Adipocyte (in vitro differentiated cells): ENCODE results near the gene MMP14.
A peak's percentile ranks its signal among the peaks of the same experiment; 100 is the strongest.

Experiments
- DNase-seq: peaks from one replicate; pipeline ENCODE4 v3.0.0-alpha.2; 2015; ENCODE audit warnings: low read depth
- H3K27me3 ChIP-seq: replicated peaks from 2 replicates; pipeline ENCODE4 v1.7.0; 2013; ENCODE audit warnings: mild to moderate bottlenecking, low read length, moderate library complexity; ENCODE audit not compliant: control insufficient read depth, insufficient read depth
- H3K36me3 ChIP-seq: 2 replicates; pipeline ENCODE4 v1.7.0; 2013; ENCODE audit warnings: low read length, mild to moderate bottlenecking, moderate library complexity; ENCODE audit not compliant: control insufficient read depth, insufficient read depth, severe bottlenecking
- H3K4me1 ChIP-seq: 2 replicates; pipeline ENCODE4 v1.7.0; 2013; ENCODE audit warnings: mild to moderate bottlenecking, low read length, moderate library complexity; ENCODE audit not compliant: control insufficient read depth, insufficient read depth
- H3K4me3 ChIP-seq: 2 replicates; pipeline ENCODE4 v1.7.0; 2013; ENCODE audit warnings: mild to moderate bottlenecking, low read length, moderate library complexity
- H3K9ac ChIP-seq: 2 replicates; pipeline ENCODE4 v1.7.0; 2013; ENCODE audit warnings: mild to moderate bottlenecking, low read length, moderate library complexity
- H3K9me3 ChIP-seq: 2 replicates; pipeline ENCODE4 v1.7.0; 2013; ENCODE audit warnings: mild to moderate bottlenecking, low read length, moderate library complexity; ENCODE audit not compliant: control insufficient read depth

Gene MMP14

DNA sequence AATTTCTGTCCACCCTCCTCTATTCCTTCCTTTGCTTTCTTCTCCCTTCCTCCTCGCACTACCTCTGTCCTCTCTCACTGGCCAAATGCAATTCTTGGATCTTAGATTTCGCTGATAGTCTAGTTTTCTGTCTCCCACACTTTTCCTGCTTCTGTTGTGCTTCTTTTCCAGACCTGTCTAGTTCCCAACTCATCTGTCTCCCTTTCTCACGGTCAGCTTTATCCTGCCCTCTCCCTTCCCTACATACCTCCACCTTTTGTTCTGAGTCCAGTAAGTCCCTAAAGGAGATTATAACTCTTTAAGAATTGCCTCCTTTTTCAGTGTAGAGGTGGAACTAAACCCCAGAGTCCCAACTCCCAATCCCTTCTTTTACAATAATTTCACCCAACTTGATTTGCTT is 880 bp upstream of the MMP14 start:
- no peak for DNase-seq
- Histone ChIP-seq H3K9me3 (no peaks in the 10 kb centered on the region), H3K36me3 (peaks cover 11% of the 10 kb centered on the region), H3K4me3 (no peak overlapping the region), H3K9ac (peak overlapping the region; percentile 100), H3K4me1 (peaks cover 23% of the 10 kb centered on the region), H3K27me3 (no peaks in the 10 kb centered on the region)

DNA sequence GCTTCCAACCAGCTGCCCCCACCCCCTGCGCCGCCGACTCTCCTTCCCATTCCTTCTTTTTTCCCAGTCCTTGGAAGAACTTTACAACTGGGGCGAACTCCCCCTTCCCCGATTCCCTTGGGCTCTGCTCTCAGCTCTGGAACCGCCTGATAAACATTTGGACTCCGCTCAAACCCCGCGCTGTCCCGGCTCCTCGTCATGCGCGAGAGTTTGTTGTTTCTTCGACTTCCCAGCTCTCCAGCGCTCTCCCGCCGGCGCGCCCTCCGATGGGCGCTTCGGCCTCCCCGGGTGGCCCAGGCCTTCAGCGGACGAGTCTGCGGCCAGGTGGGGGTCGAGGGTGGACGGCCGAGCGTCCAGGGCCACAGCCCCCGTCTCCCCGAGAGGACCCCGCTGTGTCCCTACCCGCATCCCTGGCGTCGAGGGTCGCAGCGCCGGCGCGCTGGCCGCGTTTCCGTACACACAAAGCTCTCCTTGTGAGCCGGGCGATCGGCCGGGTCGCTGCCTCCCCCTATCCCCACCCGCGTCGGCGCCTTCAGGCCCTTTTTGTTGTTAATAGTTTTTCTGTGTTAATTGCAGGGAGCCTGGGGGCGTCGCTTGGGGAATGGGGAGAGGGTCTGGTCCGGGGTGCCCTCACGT is 847 bp downstream of the MMP14 start:
- peaks cover 37% of the 10 kb centered on the region for H3K4me1 ChIP-seq
- no peaks in the 10 kb centered on the region for H3K9me3 ChIP-seq
- H3K27me3 ChIP-seq, result no peaks in the 10 kb centered on the region
- peak; percentile 77 for DNase-seq
- H3K4me3 ChIP-seq, result peak overlapping the region; percentile 97
- peak overlapping the region; percentile 100 for H3K9ac ChIP-seq
- H3K36me3 ChIP-seq, result peaks cover 28% of the 10 kb centered on the region

DNA sequence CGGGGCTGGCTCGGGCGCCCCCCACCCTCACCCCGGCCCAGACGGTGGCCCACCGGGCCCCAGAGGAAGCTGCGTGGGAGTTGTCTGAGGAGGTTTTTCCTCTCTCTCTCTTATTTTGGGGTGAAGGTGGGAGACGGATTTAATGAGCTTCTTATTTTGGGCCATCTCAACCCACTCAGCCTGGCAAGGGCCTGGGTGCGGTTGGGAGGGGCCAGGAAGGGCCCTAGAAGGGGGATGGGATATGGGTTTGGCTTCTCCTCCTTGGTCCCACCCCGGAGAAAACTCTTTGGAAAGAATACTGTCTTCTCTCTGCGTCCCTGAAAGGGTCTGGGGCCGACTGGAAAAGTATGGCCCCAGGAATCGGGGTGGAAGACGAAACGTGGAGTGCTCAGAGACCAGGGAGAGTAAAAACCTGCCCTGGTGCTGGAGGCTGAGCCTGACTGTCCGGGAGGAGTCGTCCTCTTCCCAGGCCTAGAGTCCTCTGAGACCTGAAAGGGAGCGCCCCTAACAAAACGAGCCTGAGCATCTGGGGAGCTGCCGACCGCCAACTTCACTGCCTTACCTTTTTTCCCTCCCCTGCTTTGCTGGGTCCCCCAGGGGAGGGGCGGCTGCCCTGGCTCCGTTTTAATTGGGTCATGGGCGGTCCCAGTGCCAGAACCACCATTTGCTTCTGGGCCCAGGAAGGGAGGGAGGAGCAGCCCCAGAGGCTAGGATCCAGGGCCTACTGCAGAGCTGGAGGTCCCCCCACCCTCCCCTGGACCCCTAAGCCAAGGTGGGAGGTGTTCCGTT is 1.6 kb downstream of the MMP14 start:
- Histone ChIP-seq H3K36me3 (peaks cover 35% of the 10 kb centered on the region), H3K9me3 (no peaks in the 10 kb centered on the region), H3K4me3 (peak overlapping the region; percentile 97), H3K9ac (peak overlapping the region; percentile 100), H3K4me1 (peaks cover 44% of the 10 kb centered on the region), H3K27me3 (no peaks in the 10 kb centered on the region)
- DNase-seq, result peak; percentile 69

DNA sequence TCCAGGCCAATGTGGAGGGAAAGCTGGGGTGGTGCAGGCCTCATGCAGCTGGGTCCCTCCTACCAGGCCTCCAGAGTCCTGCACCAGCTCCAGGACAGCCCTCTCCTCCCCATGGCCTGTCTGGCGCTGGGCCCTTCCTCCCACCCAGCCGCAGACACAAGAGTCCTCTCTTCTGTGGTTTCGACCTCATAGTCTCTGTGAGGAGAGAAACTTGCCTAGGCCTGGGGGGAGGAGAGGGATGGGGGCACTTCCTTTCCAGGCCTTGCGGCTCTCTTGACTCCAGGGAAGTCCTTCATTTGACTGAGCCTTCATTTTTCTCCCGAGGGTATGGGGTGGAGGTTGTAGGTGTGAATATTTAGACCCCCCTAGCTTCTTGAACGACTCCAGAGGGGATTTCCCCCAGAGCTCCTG is 2.3 kb downstream of the MMP14 start:
- Histone ChIP-seq H3K9me3 (no peaks in the 10 kb centered on the region), H3K36me3 (peaks cover 38% of the 10 kb centered on the region), H3K27me3 (no peaks in the 10 kb centered on the region), H3K4me3 (peak overlapping the region; percentile 97), H3K4me1 (peaks cover 44% of the 10 kb centered on the region), H3K9ac (peak overlapping the region; percentile 100)
- DNase-seq, result peak; percentile 66

DNA sequence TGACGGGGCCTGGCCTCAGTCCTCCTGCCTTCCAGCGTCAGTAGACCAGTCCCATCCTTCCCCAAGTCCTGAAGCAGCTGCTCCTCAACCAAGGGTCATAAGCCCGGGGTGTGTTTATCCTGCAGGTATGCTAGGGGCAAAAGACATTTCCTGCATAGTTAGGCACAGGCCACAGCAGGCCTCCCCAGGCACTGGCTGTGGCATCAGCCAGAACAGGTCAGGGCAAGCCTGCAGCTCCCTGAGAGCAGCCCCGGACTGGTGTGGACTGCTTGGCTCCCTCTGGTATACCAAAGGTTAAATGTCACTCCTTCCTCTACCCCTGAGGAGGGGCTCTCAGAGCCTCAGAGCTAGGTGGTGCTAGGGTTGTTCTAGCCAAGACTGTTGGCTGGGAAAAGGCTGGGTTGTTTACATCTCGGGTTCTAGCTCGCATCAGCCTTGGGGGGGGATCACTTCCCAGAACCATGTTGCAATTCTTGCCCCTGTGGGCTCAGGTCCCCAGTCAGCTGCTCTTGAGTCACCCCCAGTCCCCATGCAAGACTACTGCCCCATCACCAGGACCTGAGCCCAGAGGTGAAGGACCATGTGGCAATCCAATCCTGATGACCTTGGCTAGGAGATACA is 2.9 kb downstream of the MMP14 start:
- Histone ChIP-seq H3K36me3 (peaks cover 38% of the 10 kb centered on the region), H3K27me3 (no peaks in the 10 kb centered on the region), H3K9ac (peak overlapping the region; percentile 100), H3K9me3 (no peaks in the 10 kb centered on the region), H3K4me3 (peak overlapping the region; percentile 97), H3K4me1 (peaks cover 44% of the 10 kb centered on the region)
- peak; percentile 49 for DNase-seq

DNA sequence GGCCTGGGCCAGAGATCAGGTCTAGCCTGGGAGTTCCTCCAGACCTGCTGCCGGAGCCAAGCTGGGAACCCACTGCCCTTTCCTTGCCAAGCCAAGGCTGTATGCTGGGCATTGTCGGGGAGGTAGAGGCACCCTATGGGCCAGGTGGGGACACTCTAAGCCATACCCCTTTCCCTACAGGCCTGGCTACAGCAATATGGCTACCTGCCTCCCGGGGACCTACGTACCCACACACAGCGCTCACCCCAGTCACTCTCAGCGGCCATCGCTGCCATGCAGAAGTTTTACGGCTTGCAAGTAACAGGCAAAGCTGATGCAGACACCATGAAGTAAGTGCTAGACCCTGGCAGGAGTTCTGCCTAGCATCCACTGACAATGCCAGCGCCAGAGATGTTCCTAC is 4.9 kb downstream of the MMP14 start:
- Histone ChIP-seq H3K36me3 (peaks cover 56% of the 10 kb centered on the region), H3K9ac (peak overlapping the region; percentile 76), H3K27me3 (no peaks in the 10 kb centered on the region), H3K4me3 (no peak overlapping the region), H3K4me1 (peaks cover 57% of the 10 kb centered on the region), H3K9me3 (no peaks in the 10 kb centered on the region)
- DNase-seq, result no peak

DNA sequence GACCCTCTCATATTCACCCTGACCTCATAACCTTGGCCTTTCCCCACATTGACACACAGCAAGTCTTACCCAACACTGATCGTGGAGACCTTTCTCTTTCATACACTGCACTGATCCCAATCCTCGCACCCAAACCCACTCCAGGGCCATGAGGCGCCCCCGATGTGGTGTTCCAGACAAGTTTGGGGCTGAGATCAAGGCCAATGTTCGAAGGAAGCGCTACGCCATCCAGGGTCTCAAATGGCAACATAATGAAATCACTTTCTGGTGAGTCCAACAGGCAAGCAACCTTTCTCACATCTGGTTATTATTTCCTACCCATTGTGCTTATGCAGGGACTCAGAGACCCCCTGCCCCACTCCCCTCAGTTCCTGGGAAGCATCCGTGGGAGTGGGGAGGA is 5.4 kb downstream of the MMP14 start:
- Histone ChIP-seq H3K36me3 (peaks cover 60% of the 10 kb centered on the region), H3K9me3 (no peaks in the 10 kb centered on the region), H3K4me1 (peaks cover 62% of the 10 kb centered on the region), H3K9ac (peak overlapping the region; percentile 76), H3K27me3 (no peaks in the 10 kb centered on the region), H3K4me3 (no peak overlapping the region)
- no peak for DNase-seq

DNA sequence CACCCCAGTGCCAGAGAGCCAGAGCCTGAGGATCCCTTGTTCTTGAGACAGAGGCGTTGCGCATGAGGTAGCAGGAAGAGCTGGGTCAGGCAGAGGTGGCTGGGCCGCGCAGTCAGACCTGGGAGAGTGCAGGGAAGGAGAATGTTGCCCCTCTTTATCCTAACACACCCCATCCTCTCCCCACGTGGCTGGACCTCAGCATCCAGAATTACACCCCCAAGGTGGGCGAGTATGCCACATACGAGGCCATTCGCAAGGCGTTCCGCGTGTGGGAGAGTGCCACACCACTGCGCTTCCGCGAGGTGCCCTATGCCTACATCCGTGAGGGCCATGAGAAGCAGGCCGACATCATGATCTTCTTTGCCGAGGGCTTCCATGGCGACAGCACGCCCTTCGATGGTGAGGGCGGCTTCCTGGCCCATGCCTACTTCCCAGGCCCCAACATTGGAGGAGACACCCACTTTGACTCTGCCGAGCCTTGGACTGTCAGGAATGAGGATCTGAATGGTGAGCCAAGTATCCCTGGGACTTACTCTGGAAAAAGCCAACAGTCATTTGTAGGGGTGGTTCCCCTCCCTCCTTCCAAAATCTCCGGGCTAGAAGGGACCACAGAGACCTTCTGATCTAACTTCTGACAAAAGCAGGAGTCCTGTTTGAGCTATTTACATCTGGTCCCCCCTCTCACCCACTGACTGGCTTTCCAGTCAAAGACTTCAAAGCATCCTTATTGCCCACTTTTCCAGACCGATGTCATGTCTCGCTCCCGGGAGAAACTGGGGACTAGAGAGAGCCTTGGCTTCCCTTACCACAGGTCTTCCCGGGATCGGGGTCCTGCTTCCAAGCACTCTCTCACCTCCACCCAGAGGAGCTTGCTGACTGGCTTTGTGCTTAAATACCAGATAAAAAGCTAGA is 6.1 kb downstream of the MMP14 start:
- H3K36me3 ChIP-seq, result peaks cover 63% of the 10 kb centered on the region

DNA sequence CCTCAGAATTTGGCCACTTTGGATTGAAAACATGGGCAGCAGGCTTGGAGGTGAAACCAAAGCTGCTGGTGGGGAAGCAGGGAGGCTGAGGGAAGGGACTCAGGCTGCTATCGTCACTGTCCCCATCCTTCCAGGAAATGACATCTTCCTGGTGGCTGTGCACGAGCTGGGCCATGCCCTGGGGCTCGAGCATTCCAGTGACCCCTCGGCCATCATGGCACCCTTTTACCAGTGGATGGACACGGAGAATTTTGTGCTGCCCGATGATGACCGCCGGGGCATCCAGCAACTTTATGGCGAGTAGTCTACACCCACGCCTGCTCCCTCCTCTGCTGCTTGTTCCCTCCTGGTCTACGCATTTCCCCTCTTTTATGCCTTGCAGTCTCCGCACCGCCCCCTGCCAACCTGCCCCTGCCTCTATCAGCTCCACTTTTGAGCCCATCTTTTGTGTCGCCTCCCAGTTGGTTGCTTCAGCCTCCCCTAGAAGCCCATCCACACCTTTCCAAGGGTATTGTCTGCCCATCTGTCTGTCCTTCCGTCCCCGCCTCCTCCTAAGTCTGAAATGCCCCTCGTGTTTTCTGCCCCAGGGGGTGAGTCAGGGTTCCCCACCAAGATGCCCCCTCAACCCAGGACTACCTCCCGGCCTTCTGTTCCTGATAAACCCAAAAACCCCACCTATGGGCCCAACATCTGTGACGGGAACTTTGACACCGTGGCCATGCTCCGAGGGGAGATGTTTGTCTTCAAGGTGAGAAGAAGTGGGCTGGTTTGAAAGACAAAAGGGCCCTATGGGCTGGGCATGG is 6.9 kb downstream of the MMP14 start:
- DNase-seq, result no peak
- Histone ChIP-seq H3K4me1 (peaks cover 73% of the 10 kb centered on the region), H3K36me3 (peaks cover 63% of the 10 kb centered on the region), H3K27me3 (no peaks in the 10 kb centered on the region), H3K9ac (peak overlapping the region; percentile 76), H3K9me3 (no peaks in the 10 kb centered on the region), H3K4me3 (no peak overlapping the region)

More for the DNA sequence above, 6.1 kb downstream of the MMP14 start:
- H3K4me3 ChIP-seq, result no peak overlapping the region
- DNase-seq, result no peak
- no peaks in the 10 kb centered on the region for H3K27me3 ChIP-seq
- no peaks in the 10 kb centered on the region for H3K9me3 ChIP-seq
- H3K4me1 ChIP-seq, result peaks cover 65% of the 10 kb centered on the region
- peak overlapping the region; percentile 76 for H3K9ac ChIP-seq
